Measurements from ENCODE around the gene CEP250. TPM values are rescaled to one million over a fixed set of nuclear protein-coding genes. Genes with fewer than 3 reads are reported as not detected.
A peak's percentile ranks its signal among the peaks of the same experiment; 100 is the strongest.

Gene CEP250, protein sequence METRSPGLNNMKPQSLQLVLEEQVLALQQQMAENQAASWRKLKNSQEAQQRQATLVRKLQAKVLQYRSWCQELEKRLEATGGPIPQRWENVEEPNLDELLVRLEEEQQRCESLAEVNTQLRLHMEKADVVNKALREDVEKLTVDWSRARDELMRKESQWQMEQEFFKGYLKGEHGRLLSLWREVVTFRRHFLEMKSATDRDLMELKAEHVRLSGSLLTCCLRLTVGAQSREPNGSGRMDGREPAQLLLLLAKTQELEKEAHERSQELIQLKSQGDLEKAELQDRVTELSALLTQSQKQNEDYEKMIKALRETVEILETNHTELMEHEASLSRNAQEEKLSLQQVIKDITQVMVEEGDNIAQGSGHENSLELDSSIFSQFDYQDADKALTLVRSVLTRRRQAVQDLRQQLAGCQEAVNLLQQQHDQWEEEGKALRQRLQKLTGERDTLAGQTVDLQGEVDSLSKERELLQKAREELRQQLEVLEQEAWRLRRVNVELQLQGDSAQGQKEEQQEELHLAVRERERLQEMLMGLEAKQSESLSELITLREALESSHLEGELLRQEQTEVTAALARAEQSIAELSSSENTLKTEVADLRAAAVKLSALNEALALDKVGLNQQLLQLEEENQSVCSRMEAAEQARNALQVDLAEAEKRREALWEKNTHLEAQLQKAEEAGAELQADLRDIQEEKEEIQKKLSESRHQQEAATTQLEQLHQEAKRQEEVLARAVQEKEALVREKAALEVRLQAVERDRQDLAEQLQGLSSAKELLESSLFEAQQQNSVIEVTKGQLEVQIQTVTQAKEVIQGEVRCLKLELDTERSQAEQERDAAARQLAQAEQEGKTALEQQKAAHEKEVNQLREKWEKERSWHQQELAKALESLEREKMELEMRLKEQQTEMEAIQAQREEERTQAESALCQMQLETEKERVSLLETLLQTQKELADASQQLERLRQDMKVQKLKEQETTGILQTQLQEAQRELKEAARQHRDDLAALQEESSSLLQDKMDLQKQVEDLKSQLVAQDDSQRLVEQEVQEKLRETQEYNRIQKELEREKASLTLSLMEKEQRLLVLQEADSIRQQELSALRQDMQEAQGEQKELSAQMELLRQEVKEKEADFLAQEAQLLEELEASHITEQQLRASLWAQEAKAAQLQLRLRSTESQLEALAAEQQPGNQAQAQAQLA (N-terminal part only)
- 10 to 100 TPM; 72.1 to 74.5 TPM for total RNA-seq

DNA sequence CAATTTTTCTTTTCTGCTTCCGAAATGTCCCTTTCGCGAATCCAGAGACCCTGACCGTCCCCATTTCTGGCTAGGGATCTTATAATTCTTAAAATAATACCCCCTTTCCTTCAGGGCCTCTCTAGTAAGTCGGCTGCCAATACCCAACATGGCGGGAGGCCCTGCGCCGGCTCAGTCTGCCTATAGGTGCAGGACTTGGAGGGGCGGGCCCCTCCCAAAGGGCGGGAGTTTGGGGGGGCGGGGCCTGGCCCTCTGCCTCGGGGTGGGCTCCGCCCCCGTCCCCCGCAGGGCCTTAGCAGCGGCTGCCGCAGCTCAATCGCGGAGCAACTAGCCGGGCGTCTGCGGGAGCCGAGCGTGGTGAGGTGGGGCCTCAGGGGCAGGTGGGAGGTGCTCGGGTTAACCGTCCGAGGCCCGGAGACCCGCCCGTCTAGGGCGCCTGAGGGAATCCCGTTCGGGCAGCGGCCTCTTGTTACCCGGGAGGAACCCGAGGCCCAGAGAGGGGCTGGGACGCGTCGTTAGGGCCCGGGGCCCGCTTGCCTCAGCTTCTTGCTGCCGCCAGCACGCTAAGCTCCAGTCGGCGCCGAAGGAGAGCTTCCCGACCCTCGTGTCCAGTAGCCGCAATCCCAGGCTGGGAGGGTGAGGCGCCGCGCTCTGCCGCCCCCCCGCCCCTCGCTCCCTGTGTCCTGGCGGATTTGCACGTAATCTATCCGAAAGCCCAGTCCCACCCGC, at the start of gene CEP250:
Gene CEP250 (plus strand): TSS at position 718 of the 729 bp plus-strand sequence. CDS start 6,770 bp downstream, outside the sequence.
- Mint-ChIP-seq H3K4me3 (peak within 1 kb of the TSS; percentile 89), H3K27me3 (ENCODE audit: low read depth) (no peaks in the 10 kb centered on the region), H3K9me3 (ENCODE audit: insufficient read depth) (no peaks in the 10 kb centered on the region), H3K4me1 (ENCODE audit: low read depth) (peaks cover 33% of the 10 kb centered on the region), H3K27ac (peak within 1 kb of the TSS; percentile 98), H3K36me3 (ENCODE audit: low read depth) (peaks cover 3% of the 10 kb centered on the region)
- POLR2A ChIA-PET, result interaction anchor here (0.6 to 4.2 kb wide), 18 partner anchors 9 to 499 kb away, joined by 3 to 40 read pairs (median 4); partner anchors contain the start of genes EIF6, MMP24OS, NFS1 and RBM39
- CTCF ChIA-PET, result interaction anchor here (0.6 to 5.5 kb wide), 16 partner anchors 8 to 499 kb away, joined by 3 to 49 read pairs (median 4); partner anchors contain the start of genes GDF5, SCAND1 and SPAG4
- DNase-seq, result peak; percentile 96
- ATAC-seq, result peak; percentile 98

GRCh38 chr20:35405775-35406174, 49.6 kb upstream of the CEP250 start:
- DNase-seq (no peak), ATAC-seq (no peak)
- POLR2A ChIA-PET, result interaction anchor here (0.7 to 1.4 kb wide), 2 partner anchors 336 to 1229 kb away, joined by 3 to 5 read pairs; partner anchors contain the start of gene RBM39
- CTCF ChIA-PET, result no interaction called here
- peaks cover 11% of the 10 kb centered on the region for H3K9me3 Mint-ChIP-seq (ENCODE audit: insufficient read depth)
- H3K27ac Mint-ChIP-seq, result no peak overlapping the region
- peaks cover 29% of the 10 kb centered on the region for H3K4me1 Mint-ChIP-seq (ENCODE audit: low read depth)
- no peak overlapping the region for H3K4me3 Mint-ChIP-seq
- H3K27me3 Mint-ChIP-seq (ENCODE audit: low read depth), result no peaks in the 10 kb centered on the region
- H3K36me3 Mint-ChIP-seq (ENCODE audit: low read depth), result peaks cover 47% of the 10 kb centered on the region

- H3K4me3 Mint-ChIP-seq, result no peak overlapping the region
- CTCF ChIA-PET, result no interaction called here
- H3K36me3 Mint-ChIP-seq (ENCODE audit: low read depth), result peaks cover 49% of the 10 kb centered on the region
- no peak overlapping the region for H3K27ac Mint-ChIP-seq
- H3K27me3 Mint-ChIP-seq (ENCODE audit: low read depth), result no peaks in the 10 kb centered on the region
- POLR2A ChIA-PET, result interaction anchor here (0.6 kb wide), 1 partner anchor 40 kb away, joined by 4 read pairs; no protein-coding TSS in a partner anchor
- ATAC-seq (no peak), DNase-seq (no peak)
- peaks cover 11% of the 10 kb centered on the region for H3K9me3 Mint-ChIP-seq (ENCODE audit: insufficient read depth)
- H3K4me1 Mint-ChIP-seq (ENCODE audit: low read depth), result peaks cover 38% of the 10 kb centered on the region
Measured at GRCh38 chr20:35408270-35408669, 47.1 kb upstream of the CEP250 start.

DNA sequence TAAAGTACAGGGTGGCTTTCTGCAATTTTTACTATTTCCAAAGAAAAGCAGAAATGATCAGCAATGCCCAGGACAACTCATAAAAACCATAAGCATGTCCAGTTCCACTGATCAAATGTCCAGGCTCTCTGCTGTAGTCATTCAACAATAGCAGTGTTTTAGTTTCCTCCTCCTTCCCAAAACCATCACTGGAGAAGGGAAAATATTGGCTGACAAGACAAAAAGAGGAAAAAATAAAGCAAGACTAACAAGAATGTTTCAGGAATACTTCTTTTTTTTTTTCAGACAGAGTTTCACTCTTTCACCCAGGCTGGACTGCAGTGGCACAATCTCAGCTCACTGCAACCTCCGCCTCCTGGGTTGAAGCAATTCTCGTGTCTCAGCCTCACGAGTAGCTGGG, 45.9 kb upstream of the CEP250 start:
- no peak for ATAC-seq
- H3K27ac Mint-ChIP-seq, result no peak overlapping the region
- H3K36me3 Mint-ChIP-seq (ENCODE audit: low read depth), result peaks cover 44% of the 10 kb centered on the region

GRCh38 chr20:35410613-35411012, 44.8 kb upstream of the CEP250 start:
- Mint-ChIP-seq H3K9me3 (ENCODE audit: insufficient read depth) (peaks cover 8% of the 10 kb centered on the region), H3K4me3 (peak overlapping the region; percentile 84), H3K27ac (peak overlapping the region; percentile 87), H3K4me1 (ENCODE audit: low read depth) (peaks cover 21% of the 10 kb centered on the region), H3K27me3 (ENCODE audit: low read depth) (no peaks in the 10 kb centered on the region), H3K36me3 (ENCODE audit: low read depth) (peaks cover 33% of the 10 kb centered on the region)
- ChIA-PET POLR2A (interaction anchor here (0.6 to 1.5 kb wide), 5 partner anchors 39 to 1183 kb away, joined by 3 to 6 read pairs (median 3); partner anchors contain the start of gene EIF6), CTCF (no interaction called here)
- DNase-seq (no peak), ATAC-seq (no peak)

More for the DNA sequence above, 45.9 kb upstream of the CEP250 start:
- H3K27me3 Mint-ChIP-seq (ENCODE audit: low read depth), result no peaks in the 10 kb centered on the region
- POLR2A ChIA-PET, result no interaction called here
- peaks cover 11% of the 10 kb centered on the region for H3K9me3 Mint-ChIP-seq (ENCODE audit: insufficient read depth)
- H3K4me3 Mint-ChIP-seq, result no peak overlapping the region
- DNase-seq, result no peak
- H3K4me1 Mint-ChIP-seq (ENCODE audit: low read depth), result peaks cover 30% of the 10 kb centered on the region
- CTCF ChIA-PET, result no interaction called here

DNA sequence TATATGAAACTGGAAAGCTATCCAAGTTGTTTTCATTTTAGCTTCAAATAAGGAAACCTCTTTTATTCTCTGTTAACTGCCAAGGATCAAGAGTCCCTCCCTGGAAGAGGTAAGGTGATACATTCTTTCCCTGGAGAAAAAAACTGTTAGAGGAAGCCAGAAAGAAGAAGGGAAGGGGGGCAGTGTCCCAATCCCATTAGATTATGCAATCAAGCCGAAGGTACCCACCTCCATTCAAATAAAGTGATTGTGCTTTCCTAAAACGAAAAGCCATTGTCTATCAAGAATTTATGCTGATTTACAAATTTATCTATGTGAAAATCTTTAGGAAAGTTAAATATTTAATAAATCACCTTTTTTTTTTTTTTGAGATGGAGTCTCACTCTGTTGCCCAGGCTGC, 34.1 kb upstream of the CEP250 start:
- Mint-ChIP-seq H3K27ac (no peak overlapping the region), H3K9me3 (ENCODE audit: insufficient read depth) (no peaks in the 10 kb centered on the region), H3K36me3 (ENCODE audit: low read depth) (no peaks in the 10 kb centered on the region)

DNA sequence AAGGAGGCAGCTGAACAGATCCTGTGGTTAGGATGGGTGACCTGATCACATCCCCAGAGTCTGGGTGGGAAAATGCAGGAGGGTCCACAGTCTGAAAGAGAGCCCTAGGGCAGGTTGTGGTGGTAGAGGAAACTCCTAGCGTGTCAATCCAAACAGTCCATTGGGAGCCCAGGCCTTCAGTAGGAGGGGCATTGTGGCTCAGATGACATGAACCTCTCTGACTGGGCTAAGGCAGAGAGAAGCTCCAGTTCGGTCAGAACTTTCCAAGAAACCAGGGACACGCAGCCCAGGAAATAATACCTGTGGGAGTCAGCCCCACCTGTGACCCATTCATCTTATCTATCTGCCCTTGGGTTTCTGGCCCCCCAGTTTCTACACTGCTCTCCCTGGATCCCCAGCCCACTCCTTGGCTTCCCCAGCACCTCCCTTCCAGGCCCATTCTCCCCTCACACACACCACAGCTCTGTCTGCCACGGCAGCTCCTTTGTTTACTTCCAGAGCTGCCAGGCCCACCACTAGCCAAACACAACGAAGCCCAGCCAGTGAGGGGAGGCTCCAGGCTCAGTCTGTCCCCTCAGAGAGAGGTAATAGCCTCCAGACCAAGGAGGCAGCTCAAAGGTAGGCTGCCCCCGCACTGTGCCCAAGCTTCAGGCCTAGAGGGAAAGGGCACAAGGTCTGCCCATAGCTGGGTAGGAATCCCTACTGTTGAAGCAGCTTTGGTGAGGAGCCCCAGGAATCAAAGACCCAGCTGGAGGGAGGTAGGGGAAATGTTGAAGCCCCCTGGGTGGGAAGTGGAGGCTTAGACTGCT, 23.6 kb upstream of the CEP250 start:
- no peak overlapping the region for H3K27ac Mint-ChIP-seq
- no peak overlapping the region for H3K4me3 Mint-ChIP-seq
- POLR2A ChIA-PET, result no interaction called here

More for the DNA sequence above, 34.1 kb upstream of the CEP250 start:
- Mint-ChIP-seq H3K4me1 (ENCODE audit: low read depth) (no peaks in the 10 kb centered on the region), H3K4me3 (no peak overlapping the region), H3K27me3 (ENCODE audit: low read depth) (peaks cover 11% of the 10 kb centered on the region)
- ATAC-seq (no peak), DNase-seq (no peak)
- ChIA-PET POLR2A (no interaction called here), CTCF (no interaction called here)

DNA sequence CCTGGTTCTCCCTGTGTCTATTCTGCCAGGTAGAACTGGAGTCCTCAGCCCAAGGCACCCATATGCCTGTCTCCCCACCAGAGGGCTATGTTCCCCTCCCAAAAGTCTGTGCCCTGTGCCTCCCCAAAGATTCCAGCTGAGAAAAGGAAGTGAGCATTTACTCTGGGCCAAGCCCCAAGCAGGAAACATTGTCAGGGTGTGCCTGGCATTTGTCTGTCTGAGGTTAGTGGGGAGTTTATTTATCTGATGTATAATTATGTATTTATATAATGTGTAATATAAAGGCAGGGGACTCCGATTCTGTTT, 23.0 kb upstream of the CEP250 start:
- ATAC-seq (no peak), DNase-seq (no peak)
- H3K4me3 Mint-ChIP-seq, result no peak overlapping the region
- H3K36me3 Mint-ChIP-seq (ENCODE audit: low read depth), result no peaks in the 10 kb centered on the region
- ChIA-PET CTCF (interaction anchor here (0.6 to 2.5 kb wide), 3 partner anchors 9 to 127 kb away, joined by 3 to 6 read pairs (median 4); no protein-coding TSS in a partner anchor), POLR2A (no interaction called here)
- H3K27me3 Mint-ChIP-seq (ENCODE audit: low read depth), result peaks cover 2% of the 10 kb centered on the region
- no peaks in the 10 kb centered on the region for H3K4me1 Mint-ChIP-seq (ENCODE audit: low read depth)
- H3K9me3 Mint-ChIP-seq (ENCODE audit: insufficient read depth), result no peaks in the 10 kb centered on the region
- no peak overlapping the region for H3K27ac Mint-ChIP-seq

More for the DNA sequence above, 23.6 kb upstream of the CEP250 start:
- Mint-ChIP-seq H3K4me1 (ENCODE audit: low read depth) (no peaks in the 10 kb centered on the region), H3K36me3 (ENCODE audit: low read depth) (no peaks in the 10 kb centered on the region), H3K9me3 (ENCODE audit: insufficient read depth) (no peaks in the 10 kb centered on the region), H3K27me3 (ENCODE audit: low read depth) (peaks cover 2% of the 10 kb centered on the region)
- DNase-seq (no peak), ATAC-seq (no peak)
- CTCF ChIA-PET, result interaction anchor here (0.6 to 2.5 kb wide), 3 partner anchors 9 to 127 kb away, joined by 3 to 6 read pairs (median 4); no protein-coding TSS in a partner anchor

DNA sequence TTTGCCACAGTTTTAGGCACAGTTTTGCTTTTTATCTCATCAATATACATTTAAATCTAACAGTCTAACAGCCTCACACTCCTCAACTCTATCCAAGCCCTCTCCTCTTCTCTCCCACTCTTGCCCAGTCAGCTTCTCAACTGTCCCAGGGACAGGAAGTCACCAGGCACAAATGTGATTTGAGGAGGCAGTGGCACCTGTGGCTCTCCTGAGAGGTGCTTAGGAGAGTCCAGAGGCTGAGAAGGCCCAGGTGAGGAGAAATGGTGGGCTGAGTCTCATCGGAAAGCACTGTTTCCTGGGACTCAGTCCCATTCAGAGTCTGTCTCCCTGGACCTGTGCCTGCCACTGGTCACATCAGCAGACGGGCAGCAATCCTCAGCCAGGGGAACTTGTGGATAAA, 22.1 kb upstream of the CEP250 start:
- no peaks in the 10 kb centered on the region for H3K4me1 Mint-ChIP-seq (ENCODE audit: low read depth)
- DNase-seq (no peak), ATAC-seq (no peak)
- no peak overlapping the region for H3K4me3 Mint-ChIP-seq
- H3K27ac Mint-ChIP-seq, result no peak overlapping the region
- POLR2A ChIA-PET, result no interaction called here
- H3K9me3 Mint-ChIP-seq (ENCODE audit: insufficient read depth), result no peaks in the 10 kb centered on the region
- CTCF ChIA-PET, result interaction anchor here (2.5 kb wide), 1 partner anchor 128 kb away, joined by 6 read pairs; no protein-coding TSS in a partner anchor
- H3K27me3 Mint-ChIP-seq (ENCODE audit: low read depth), result no peaks in the 10 kb centered on the region
- H3K36me3 Mint-ChIP-seq (ENCODE audit: low read depth), result no peaks in the 10 kb centered on the region
